GM21423 (cell line): ENCODE results near the gene ARHGAP23.
A peak's percentile ranks its signal among the peaks of the same experiment; 100 is the strongest.

ENCODE experiments used
- ATAC-seq: cut with Tn5 transposase; IDR thresholded peaks from one replicate; pipeline ENCODE4 v1.9.1; 2021; ENCODE audit warnings: mild to moderate bottlenecking, moderate library complexity; ENCODE audit not compliant: unreplicated experiment

ARHGAP23 gene

GRCh38 chr17:38545531-38546225 is 117.4 kb downstream of the ARHGAP23 start:
- ATAC-seq: no peak

GRCh38 chr17:38546396-38546795 is 118.1 kb downstream of the ARHGAP23 start:
- ATAC-seq: no peak

GRCh38 chr17:38547444-38547843 is 119.2 kb downstream of the ARHGAP23 start:
- no peak for ATAC-seq

GRCh38 chr17:38549285-38549684 is 121.0 kb downstream of the ARHGAP23 start:
- no peak for ATAC-seq

GRCh38 chr17:38550661-38551060 is 122.4 kb downstream of the ARHGAP23 start:
- ATAC-seq: no peak

GRCh38 chr17:38551121-38551520 is 122.9 kb downstream of the ARHGAP23 start:
- ATAC-seq: no peak

GRCh38 chr17:38552343-38552742 is 124.1 kb downstream of the ARHGAP23 start:
- ATAC-seq: no peak

GRCh38 chr17:38554430-38555350 is 126.4 kb downstream of the ARHGAP23 start:
- ATAC-seq: no peak

- no peak for ATAC-seq
These were observed 128.0 kb downstream of the ARHGAP23 start for GRCh38 chr17:38556239-38556638.

GRCh38 chr17:38557396-38557795 is 129.1 kb downstream of the ARHGAP23 start:
- no peak for ATAC-seq

GRCh38 chr17:38557836-38558727 is 129.8 kb downstream of the ARHGAP23 start:
- peak; percentile 54 for ATAC-seq

GRCh38 chr17:38558728-38559050 is 130.4 kb downstream of the ARHGAP23 start:
- ATAC-seq: no peak

GRCh38 chr17:38559051-38559879 is 131.0 kb downstream of the ARHGAP23 start:
- ATAC-seq: peak; percentile 61

GRCh38 chr17:38559880-38560230 is 131.6 kb downstream of the ARHGAP23 start:
- ATAC-seq: no peak

GRCh38 chr17:38560503-38561318 is 132.4 kb downstream of the ARHGAP23 start:
- no peak for ATAC-seq

- ATAC-seq: no peak
These were observed 133.4 kb downstream of the ARHGAP23 start for GRCh38 chr17:38561416-38562214.
